Activated effector memory CD4-positive, alpha-beta T cell treated with Interleukin-2 at 50 U/mL for 16 hours (primary cell): ENCODE measurements around the gene SRSF1.
A peak's percentile ranks its signal among the peaks of the same experiment; 100 is the strongest.
"Not testable (repeated sequence)": the region's sequence is repeated elsewhere in the genome, so short reads cannot be mapped to it uniquely, and the experiment has no call there.

Source experiments
- DNase-seq: peaks from one replicate; pipeline ENCODE4 v3.0.0-alpha.2; 2020

SRSF1 gene

DNA sequence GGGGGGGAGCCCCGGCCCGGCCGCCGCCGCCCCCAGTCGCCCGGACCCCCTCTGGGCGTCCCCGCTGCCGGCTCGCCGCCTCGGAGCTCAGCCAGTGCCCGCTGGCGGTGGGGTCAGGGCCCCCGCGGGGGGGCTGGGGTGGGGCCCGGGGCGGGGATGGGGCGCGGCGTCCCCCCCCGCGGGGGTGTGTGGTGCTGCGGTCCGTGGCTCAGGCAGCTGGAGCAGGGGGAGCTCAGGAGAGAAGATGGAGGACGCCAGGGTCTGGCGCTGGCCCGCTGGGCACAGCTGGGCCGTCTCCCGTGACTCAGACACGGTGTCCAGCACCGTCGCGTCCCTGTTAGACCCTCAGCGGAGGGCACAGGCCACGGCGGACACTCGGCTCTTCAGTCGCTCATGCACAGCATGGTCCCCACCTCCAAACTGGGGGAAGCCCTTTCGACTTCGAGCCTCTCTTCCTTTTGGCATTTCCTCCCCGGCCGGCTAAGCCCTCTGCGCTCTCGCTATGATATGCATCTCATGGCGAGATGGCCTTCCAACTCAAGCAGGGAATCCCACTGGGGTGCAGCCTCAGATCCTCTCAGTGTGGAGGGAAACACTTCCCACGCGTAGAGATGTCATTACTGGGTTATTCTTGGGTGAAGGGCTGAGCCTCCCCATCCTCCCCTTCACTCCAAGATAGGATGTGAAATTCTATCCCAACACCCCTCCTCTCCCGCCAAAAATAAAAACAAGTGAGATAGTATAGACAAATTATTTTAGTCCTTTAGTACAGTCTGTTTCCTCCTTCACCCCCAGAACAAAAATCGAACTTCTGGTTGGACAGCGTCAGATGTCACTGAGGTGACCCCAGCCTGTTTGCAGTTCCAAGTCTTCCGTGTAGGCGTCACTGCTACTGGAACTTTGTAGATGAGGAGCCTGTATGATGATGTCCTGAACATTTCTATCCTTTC is 18.5 kb downstream of the SRSF1 start:
- no peak for DNase-seq

- DNase-seq, result peak; percentile 78
Observed at GRCh38 chr17:57987581-57988300, 19.3 kb downstream of the SRSF1 start, which contains the start of gene VEZF1. VEZF1 (minus strand) TSS chr17:57988254; CDS start chr17:57988111, 143 bp downstream.

DNA sequence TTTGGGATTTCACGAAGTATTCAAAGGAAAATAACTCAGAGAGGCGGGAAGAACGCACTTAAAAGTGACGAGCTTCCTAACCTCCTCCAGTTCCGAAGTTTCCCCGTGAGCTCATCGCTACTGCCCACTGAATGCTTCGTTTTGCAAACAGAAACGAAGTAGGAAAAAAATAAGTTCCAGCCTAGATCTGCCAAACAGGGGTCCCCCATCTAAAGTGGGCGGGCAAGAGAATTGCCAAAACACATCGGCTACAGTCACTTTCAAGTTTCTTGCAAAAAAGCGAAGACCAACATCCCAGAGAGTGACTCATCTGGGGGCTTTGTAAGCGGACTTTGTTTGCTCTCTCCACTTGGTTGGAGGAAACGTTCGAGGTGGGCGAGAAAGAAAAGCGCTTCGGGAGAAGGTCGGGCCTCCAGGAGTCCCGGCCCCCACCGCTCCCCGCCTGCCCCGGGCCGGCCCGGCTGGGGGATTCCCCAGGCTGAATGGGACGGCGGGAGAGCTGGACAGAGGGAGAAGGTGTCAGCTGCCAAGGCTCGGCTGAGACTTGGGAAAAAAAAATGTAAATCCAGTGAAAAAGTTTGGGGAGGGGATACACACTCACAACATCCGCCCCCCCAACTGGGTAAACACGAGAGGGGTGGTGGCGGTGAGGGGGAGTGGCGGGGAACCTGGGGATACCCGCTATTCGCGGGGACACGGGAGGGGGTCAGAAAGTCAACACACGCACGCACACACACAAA is 20.0 kb downstream of the SRSF1 start:
- peak; percentile 35 for DNase-seq

DNA sequence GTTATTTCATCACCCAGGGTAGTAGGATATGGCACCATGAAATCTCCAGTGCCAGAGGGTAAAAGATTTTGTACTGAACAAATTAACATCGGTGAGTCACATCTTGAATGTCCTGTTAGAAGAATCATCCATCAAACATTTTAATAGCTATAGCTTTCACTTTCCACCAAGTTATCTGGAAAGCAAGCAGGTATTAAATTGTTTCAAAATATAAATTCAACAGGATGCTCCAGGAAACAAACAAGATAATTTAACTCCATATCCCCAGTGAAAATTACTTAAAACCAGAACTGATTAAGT is 21.4 kb downstream of the SRSF1 start:
- no peak for DNase-seq

DNA sequence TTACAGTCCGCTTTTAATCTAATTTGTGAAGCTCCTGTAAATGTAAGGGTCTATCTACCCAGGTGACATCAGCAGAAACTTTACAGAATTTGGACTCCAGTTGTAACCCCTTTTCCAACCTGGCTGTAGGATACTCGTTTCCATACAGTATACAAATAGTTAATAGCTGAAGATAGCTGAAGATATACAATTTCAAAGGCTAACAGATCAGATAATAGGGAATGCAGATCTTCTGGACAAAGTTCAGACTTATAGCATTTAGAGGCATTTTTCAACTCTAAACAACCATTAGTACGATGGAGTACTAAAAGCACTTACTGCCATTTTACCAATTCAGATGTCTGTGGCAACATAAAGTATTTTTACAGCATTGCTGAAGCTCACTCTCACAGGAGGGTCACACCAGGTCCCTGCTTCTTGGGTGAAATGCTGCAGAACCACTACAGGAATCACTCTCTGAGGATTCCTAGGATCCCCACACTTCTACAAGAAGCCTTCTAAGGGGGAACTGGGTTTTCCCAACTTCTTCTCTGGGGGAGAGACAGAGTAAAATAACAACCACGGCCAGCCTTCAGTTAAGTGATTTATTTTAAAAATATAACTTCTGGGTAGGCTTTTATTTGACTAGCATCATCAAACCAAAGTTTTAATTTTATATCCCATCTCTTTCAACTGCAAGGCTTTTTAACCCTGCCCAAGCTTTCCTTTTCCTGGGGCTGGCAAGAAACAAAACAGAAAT is 21.9 kb downstream of the SRSF1 start:
- DNase-seq, result no peak

DNA sequence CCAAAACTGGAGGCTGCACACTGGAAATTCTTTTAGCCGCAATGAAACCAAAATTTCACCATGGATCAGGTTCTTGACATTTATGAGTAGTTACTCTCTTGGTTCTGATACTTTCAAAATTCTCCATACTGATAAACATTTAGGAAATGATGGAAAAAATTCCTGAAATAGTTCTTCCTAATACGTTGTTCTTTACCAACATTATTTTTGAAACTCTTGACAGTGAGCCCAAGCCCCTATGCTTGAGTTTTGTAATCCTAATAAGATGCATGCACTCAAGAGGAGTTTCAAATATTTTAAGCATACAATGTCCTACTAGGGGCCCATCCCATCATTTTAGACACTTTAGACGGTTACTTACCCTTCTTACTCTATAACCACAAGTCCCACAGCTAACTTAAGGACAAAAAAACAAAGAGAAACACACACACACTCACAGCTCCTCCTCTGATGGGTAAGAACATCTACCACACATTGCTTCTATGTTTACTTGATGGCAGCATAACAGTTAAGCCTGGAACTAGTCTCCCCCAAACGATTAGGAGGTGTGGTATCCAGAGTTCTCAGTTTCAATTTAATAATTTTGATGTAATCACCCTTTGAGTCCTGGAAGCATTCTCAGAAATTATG is 22.7 kb downstream of the SRSF1 start:
- no peak for DNase-seq

DNA sequence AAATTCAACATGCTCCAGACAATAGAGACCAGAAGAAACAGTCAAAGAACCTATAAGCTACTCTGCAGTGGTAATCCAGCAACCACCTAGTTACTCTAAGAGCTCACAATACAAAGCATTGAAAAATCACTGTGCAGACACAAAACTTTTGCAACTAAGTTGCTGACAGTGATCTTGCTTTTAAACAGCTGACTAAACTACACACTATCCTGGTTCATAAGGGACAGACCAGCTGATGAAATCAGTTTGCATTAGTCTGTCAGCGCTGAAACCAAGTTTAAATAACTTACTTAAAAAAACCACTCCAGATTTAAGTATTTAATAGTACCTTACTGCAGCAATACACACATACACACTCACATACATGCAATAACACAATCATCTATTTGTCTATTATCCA is 23.6 kb downstream of the SRSF1 start:
- no peak for DNase-seq

- no peak for DNase-seq
Observed at GRCh38 chr17:57982452-57983170, 24.4 kb downstream of the SRSF1 start.

DNA sequence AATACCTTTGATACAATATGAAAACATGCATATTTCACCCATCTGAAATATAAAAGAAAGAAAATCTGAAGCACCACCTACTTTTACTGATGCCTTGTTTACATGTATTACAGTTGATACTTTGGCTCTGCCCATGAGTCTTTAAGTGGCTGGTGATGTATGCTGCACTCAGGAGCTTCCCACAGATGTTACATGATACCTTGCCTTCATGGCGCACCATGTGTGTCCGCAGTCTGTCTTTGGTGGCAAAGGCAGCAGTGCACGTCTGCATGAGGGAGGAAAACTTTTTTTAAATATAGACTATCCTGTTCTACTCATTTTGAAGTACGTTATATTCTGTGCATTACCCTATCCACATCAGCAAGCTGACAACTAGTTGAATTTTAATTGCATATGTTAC is 26.5 kb downstream of the SRSF1 start:
- no peak for DNase-seq

DNA sequence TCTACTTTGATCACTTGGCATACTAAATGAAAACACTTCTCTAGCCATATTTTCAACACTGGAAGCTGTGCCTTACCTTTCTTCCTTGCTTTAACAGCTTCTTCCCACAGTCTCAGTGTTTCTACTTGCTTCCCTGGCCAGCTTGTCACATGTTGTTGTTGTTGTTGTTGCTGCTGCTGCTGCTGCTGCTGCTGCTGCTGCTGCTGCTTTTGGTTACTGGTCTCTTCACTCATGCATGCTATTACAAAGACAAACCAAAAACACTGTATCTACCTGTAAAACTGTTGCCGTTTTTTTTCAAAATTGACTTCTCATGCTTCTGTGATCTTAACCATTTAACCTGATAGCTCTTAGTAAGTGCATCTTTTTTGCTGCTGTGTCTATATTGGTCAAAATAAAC is 28.0 kb downstream of the SRSF1 start:
- DNase-seq, result no peak

DNA sequence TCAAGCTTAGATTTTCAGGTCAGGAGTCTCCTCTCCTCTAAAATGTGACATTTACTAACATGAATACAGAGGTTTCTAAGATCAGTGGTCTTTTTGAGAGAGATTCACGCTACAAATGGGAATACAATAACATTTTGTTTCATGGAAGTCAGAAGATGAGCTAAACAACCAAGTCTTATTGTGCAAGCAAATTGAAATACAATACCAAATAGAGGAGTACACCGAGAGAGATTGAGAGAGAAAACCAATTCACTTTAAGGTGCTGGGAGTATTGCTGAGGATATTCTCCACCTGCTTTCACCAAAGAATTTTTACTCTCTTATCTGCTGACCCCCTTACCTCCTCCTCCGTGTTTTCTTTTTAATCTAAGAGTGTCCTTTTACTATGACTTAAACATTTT is 30.5 kb downstream of the SRSF1 start:
- DNase-seq, result no peak

DNA sequence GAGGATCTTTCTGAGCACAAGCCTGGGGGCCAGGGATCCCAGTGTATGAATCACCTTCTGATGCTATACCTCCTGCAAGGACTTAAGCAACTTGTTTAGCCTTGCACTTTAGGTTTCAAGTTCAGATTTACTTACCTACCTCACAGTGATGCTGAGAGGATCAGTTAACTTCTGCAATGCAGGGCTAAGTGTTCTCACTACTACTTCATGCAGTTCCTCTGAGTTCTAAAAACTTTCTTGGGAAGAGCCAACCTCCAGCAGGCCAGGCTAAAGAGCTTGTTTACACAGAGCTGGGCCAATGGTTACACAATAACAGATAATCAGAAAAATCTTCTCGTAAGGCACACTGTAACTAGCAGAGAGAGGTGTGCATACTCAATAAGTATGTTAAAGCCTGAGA is 32.0 kb downstream of the SRSF1 start:
- DNase-seq, result no peak

- not testable (repeated sequence) for DNase-seq
Observed at GRCh38 chr17:57974053-57974824, 32.8 kb downstream of the SRSF1 start.

GRCh38 chr17:57972151-57972550 is 34.9 kb downstream of the SRSF1 start:
- no peak for DNase-seq

GRCh38 chr17:57971572-57971971 is 35.5 kb downstream of the SRSF1 start:
- no peak for DNase-seq

GRCh38 chr17:57970710-57971109 is 36.3 kb downstream of the SRSF1 start:
- no peak for DNase-seq

GRCh38 chr17:57968456-57968855 is 38.6 kb downstream of the SRSF1 start:
- no peak for DNase-seq

GRCh38 chr17:57966875-57967274 is 40.2 kb downstream of the SRSF1 start:
- no peak for DNase-seq

- DNase-seq, result no peak
Observed at GRCh38 chr17:57966246-57966645, 40.8 kb downstream of the SRSF1 start.

- DNase-seq, result no peak
Observed at GRCh38 chr17:57965521-57966160, 41.4 kb downstream of the SRSF1 start.
